Measurements from ENCODE around the gene PHF20.
"Not testable (repeated sequence)": the region's sequence is repeated elsewhere in the genome, so short reads cannot be mapped to it uniquely, and the experiment has no call there.

Gene PHF20

DNA sequence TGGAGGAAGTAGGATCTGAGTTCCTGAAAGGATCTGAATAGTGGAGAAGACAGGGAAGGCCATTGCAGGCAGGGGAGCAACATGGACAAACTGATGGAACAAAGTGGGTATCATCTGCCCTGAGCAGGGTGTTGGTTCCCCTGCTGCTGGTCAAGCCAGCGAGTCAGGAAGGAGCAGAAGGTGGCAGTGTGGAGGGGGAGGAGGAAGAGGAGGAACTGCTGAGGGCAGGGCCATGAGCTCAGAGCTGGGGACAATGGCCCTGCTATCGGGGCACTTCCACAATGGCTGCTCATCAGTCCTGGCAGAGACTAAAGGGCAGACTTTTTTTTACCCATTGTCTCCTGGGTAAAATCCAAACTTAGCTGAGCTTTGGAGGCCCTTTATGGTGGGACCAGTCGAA, 210.2 kb downstream of the PHF20 start:
- DNase-seq, result peak in 1 of 2 donors; percentile 8

DNA sequence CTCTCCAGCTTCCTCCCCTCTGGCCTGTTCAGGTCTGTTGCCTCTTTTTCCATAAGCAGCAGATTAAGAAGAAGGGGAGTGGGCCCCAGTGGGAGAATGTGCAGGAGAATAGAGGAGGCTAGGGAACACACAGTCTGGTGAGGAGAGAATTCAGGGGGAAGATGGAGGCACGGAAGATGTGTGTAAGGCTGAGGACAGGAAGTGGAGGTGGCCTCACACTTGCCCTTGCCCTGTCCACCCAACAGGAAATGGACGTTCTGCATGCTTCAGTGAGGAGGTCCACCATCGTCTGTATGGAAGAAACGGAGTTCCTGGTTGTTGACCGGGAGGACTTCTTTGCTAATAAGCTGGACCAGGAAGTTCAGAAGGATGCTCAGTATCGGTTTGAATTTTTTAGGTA, 212.6 kb downstream of the PHF20 start:
- no peak for DNase-seq

- DNase-seq, result no peak
Measured at GRCh38 chr20:35985806-35986205, 214.0 kb downstream of the PHF20 start.

DNA sequence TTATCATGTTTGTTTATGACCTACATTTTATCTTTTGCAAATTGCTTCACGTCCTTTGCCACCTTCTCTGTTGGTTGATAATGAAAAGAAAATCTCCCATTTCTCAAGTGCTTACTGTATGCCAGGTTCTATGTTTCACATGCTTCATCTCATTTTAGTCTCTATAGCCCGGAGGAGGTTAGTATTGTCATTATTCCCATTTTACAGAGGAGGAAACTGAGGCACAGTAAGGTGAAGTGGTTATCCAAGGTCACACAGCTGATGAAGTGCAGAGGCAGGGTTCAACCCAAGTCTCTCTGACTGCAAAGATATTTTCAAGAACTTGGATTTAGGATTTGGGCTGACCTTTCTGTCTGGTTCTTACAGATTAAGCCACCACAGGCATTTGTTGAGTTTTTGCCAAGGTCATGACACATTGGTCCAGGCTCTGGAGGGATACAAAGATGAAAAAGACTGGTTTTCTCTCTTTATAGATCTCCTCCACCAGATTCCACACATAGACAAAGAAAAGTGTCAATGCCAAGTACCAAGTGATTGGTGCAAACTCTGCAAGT, 217.2 kb downstream of the PHF20 start:
- no peak for DNase-seq

DNA sequence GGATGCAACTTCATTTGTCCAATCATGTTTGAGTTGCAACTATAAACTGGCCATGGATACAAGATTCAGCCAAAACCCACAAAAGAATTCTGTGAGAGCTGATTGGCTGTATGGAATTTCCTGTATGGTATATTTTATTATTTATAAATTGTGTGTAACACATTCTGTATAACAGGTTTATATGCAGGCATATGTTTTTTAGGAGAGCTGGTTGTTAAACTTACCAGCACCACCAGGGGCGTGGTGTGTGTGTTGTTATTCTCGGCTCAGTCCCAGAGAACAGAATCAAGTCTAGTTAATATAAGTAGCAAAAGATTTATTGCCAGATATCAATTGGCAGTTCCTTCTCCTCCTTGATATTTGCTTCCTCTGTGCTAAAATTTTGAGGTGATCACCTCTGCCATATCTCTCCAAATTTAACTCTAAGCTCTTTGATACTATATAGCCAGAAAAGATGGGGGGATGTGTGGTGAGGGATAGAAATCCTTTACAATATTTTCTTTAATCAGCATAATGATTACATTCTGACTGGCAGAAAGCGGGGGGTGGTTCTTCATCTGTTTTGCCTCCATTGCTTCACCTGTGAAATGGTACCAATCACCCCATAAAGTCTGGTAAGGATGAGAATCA, 219.4 kb downstream of the PHF20 start:
- DNase-seq, result no peak

DNA sequence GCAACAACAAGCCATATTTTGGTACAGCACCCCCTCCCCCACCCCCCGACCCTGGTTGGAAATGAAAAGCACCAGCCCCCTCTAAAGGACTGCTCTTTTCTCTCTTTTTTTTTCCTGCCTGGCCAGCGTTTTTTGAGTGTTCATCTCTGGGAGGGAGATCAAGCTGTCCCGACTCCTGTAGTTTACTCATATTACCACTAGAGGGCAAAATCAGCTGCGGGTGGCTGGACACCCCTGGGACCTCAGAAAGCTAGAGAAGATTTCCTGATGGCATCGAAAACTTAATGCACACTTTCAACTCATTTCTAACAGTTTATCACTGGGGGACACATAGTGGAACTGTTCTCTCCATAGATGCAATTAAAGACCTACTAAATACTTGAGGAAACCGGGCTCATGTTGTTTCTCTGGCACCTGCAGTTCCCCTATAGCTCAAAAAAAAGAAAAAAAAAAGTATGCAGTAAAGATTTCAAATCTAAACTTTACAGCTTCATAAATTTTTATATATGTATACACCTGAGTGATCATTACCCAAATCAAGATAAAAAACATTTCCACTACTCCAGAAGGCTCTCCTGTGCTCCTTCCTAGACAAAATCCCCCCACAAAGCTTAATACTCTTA, 221.0 kb downstream of the PHF20 start:
- peak; percentile 40 to 70 for DNase-seq

- peak; percentile 78 to 79 for DNase-seq
Measured at GRCh38 chr20:35994994-35995453, 223.2 kb downstream of the PHF20 start.

- not testable (repeated sequence) for DNase-seq
Measured at GRCh38 chr20:35996492-35996891, 224.7 kb downstream of the PHF20 start.
